Measurements from ENCODE around the gene EXO1.
A peak's percentile ranks its signal among the peaks of the same experiment; 100 is the strongest.
"Not testable (repeated sequence)": the region's sequence is repeated elsewhere in the genome, so short reads cannot be mapped to it uniquely, and the experiment has no call there.

Gene EXO1

DNA sequence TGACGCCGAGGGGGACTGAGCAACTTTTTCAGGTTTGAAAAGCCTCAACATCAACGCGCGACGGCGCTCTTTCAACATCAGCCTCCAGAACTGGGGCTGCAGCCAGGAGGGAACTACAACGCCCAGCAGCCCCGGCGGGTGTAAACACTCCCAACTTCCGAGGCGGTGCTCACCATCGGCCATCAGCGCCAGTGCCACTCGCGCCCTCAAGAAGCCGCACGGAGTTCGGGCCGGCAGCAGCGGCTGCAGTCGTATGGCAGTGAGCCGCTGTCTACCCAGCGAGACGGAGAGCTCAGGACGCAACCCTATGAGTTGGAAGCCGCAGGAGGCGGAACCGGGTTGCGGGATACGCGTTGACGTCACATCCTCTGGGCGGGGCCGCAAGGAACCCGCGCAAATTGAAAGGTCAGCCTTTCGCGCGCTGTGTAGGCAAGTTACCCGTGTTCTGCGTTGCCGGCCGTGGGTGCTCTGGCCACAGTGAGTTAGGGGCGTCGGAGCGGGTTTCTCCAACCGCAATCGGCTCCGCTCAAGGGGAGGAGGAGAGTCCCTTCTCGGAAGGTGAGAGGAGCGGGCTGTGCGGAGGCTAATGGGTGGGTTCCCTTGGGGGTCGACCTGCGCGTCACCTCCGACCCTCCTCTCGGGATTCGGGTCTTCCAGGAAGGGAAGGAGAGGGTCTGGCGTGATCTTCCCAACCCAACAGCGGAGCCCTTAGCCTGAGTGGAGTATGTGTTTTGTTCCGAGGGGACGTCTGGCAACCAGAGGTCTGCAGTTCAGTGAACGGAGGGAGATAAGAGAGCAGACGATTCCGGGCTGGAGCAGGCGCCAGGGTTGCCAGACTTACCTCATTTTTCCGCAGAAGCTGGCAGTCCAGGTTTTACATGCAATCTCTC, at the start of gene EXO1:
Gene EXO1, plus strand, starts transcription at position 409 of the 890 bp plus-strand sequence. CDS start 2,222 bp downstream, outside the sequence.
- DNase-seq, result peak; percentile 90

DNA sequence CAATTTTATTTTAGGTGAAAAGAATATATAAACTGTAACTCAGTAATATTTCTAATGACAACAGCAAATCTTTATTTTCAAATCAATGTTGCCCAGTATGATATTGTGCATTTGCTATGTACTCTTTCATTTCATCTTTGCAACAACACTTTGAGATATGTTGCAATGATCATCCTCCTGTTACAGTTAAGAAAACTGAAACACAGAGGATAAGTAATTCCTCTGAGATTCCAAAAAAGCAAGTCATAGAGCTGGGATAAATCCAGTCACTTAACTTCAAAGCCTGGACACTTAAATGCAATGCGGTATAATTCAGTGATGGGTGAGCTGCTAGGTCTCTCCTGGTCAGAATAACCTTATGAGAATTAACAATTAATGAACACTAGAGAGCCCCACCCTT, 48.6 kb upstream of the EXO1 start:
- no peak for DNase-seq

DNA sequence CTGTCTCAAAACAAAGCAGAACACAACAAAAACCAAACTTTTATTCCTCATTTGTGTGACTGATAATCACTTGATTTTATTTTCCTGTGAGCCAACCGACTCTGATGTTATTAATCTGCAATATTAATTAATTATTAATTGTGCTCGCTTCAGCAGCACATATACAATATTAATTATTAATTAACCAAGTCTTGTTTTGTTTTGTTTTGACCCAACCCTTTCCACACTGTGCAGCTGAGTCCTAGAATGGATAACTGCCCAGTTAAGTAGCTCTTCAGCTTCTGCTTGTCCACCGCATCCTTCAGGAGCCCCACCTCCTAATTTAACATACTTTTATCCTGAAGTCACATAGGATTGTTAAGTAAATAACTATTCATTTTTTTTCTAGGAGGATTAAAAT, 47.4 kb upstream of the EXO1 start:
- DNase-seq, result no peak

DNA sequence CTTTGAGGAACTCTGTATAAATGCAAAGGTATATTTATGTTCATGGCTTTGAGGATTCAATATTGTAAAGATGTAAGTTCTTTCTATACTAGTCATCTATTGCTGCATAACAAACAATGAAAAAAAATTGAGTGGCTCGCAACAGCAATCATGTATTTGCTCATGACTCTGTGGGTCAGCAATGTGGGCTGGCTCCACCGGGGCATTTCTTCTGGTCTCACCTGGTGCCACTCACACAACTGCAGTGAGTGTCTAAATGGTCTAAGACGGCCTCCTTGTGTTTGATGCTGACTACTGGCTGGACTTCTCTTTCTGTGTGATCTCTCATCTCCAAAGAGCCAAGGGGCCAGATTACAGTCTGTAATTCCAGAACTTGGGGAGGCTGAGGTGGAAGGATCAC, 45.1 kb upstream of the EXO1 start:
- DNase-seq, result no peak

DNA sequence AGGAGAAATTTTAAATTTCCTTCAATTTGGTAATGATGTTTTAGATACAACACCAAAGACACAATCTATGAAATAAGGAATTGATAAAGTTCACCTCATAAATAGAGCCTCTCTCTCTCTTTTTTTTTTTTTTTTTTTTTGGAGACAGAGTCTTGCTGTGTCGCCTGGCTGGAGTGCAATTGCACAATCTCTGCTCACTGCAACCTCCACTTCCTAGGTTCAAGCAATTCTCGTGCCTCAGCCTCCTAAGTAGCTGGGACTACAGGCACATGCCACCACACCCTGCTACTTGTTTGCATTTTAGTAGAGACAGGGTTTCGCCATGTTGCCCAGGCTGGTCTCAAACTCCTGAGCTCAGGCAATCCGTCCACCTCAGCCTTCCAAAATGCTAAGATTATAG, 43.3 kb upstream of the EXO1 start:
- not testable (repeated sequence) for DNase-seq

DNA sequence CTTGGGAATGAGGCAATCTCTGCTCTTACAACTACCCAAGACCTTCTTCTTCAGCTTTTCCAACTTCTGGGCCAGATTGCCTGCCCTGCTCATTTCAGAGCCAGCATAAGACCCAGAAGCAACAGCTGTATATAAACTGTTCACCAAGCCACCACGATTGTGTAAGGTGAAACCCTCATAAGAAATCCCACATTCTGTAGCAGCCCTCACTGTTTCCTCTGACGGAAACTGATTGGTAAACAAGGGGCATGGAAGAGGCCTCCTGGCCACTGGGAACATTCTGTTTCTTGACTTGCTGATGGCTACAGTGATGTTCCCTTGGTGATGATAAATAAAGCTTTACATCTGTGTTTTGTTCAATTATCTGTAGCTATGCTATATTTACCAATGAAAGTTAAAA, 39.7 kb upstream of the EXO1 start:
- no peak for DNase-seq

DNA sequence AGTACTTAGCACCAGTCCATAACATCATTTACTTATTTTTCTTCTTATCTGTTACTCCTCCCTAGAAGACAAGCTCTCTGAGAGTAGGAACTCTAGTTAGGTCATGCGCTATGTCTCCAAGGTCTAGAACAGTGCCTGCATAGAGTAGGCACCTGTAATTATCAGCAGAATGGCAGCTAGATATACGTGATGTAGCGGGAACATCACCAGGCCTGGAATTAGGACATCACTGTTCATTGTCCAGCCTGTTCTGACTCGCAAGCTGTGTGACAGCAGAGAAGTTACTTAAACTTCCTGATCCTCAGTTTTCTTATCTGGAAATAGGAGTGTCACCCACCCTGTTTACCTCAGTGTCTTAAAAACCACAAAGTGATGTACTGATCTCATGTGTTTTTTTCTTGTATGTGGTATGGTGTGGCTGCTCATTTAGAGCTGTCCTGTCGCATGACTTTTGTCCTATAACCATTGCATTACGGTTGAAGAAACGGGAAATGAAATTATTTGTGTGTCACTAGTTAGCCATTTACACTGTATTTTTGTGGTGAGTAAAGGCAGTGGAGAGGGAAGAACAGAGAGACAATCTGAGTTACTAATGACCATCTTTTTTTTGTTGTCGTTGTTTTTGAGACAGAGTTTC, 37.1 kb upstream of the EXO1 start:
- no peak for DNase-seq

DNA sequence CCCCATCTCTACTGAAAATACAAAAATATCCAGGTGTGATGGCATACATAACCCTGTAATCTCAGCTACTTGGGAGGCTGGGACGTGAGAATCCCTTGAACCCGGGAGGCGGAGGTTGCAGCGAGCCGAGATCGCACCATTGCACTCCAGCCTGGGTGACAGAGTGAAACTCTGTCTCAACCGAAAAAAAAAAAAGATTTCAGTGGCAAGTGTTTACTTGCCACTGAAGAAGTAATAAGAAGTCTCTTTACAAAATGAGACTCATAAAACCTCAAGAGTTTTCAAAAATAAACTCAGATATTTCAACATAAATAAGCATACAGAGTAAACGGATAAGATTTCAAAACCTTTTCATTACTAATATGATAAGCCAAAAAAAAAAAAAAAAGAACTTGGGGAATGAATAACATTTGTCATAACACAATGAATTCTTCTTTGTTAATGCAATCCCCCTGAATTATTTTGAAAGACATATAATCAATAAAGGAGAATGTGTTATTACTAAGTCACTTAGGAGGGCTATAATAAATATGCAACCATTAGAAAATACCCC, 34.2 kb upstream of the EXO1 start:
- no peak for DNase-seq

DNA sequence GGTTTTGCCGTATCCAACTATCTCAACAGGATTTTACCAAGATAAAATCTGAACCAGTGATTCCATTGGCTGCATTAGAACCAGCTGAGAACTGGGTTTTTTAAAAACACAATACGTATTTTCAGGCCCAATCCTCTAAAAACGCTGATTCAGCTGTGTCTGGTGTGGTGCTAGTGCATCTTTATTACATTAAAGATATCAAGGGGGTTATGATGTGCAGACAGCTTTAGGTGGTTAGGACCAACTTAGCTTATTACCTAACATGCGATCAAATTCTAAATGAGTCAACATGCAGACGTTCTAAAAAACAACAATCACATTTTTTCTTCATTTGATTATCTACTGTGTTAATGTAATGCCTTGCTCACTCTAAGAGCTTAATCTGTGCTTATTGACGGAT, 32.0 kb upstream of the EXO1 start:
- no peak for DNase-seq

DNA sequence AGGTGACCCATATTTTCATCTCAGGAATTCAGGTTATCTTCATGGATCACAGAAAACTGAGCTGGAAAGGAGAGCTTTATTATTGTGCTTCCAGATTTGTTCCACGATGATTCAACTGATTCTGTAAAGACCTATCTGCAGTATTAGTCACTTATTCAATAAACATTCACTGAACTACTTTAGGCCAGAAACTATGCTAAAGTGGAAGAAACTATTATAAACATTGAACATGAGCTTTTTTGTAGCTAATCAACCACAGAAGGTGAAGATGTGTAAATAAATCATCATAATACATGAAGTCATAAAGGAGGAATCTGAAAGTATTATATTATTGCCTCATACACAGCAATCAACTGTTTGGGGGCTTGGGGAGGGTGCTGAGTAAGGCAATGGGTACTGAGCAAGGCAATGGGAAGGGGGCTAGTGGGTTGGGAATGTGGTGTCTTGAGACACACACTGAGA, 30.6 kb upstream of the EXO1 start:
- DNase-seq, result no peak

DNA sequence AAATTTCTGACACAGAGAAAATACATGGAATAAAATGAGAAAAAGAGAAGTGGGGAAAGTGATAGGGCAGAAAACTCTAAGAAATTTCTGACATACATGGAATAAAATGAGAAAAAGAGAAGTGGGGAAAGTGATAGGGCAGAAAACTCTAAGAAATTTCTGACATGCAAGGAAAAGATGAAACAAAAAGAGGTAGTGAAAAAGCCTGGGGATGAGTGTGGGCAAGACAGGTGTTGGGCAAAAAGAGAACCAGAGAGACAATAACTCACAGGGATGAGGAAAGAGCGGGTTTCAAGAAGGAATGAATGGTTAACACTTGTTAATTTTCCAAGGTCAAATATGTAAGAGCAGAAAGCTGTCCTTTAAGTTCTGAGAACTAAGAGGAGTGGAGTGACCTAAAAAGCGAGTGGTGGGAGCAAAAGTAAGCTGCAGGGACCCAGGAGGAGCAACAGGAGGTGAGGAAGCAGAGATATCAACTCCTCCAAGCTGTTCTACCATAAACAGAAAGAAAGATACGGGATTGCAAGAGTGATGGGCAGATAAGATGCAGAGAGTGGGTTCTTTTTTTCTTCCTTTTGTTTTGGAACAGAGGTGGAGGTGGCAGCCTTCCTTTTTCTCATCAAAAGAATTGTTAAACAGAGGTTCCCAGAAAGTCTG, 29.9 kb upstream of the EXO1 start:
- DNase-seq, result no peak

DNA sequence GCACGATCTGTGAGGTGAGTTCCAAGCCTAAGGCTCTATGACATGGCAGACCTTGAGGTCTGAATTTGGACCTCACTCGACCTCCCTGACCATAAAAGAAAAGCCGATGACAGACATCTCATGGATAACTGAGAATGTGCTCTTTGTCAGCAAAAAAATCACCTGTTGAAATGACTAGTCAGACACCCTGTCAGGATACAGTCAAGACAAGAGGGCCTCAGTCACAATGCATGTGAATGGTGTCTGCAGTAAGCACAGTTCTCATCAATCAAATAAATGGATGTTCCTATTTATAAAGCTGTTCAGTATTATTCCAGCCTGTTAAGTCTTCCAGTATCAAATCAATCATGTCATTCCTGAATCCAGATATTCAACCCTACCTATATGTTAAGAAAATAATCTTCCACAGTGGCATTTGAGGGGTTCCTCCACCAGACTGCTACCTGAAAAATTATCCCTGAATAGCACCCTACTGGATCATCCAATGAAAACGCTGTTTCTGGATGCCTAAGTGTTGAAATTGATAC, 28.6 kb upstream of the EXO1 start:
- no peak for DNase-seq

DNA sequence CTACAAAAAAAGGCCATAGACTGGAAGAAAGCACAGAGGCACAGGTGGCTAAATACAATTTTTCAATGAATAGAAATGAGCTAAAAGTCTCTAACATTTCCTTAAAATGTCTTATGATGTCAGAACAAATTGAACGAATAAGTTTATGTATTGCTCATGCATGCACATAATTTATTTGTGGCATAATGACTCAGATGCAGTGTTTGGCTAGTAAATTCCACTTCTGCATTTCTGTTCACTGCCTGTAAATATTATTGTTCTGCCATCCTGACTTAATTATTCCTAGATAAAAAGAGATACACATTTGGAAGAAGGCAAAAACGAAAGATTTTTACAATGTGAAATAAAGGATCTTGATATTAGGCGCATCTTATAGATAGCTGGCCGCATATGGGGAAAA, 26.6 kb upstream of the EXO1 start:
- DNase-seq, result no peak

DNA sequence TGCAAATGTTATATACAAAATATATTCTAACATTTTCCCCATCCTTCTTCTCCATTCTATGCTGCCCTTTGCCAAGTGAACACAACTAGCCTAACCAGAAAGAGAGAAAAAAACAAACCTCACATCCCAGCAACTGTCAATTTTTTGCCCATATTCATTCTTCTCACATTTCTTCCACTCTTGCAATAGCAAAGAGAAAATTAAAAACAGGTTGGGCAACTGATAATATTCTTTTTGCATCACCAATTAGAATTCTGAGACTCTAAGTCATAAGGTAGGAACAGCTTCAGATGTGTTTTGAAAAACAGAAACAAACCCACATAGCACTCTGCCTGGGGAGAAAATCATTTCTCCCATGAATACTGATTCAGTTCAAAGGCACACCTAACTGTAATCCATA, 25.2 kb upstream of the EXO1 start:
- no peak for DNase-seq

DNA sequence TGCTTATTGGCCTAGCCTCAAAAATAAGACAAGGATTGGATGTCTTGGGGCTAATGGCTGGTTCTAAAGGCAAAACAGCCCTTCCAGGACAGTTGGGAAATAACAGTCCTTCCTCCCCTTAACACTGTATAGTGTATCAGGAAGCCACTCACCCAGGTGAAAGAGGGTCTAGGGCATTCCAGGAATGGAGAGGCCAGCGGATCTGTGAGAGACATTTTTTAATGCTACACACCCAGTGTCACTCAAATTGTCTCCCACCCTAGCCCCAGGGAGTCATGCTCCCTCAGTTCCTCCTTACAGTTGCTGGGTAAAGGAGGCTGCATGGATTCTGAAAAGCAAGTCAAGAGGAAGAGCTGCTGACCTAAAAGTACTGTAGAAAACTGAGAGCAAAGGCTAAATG, 24.1 kb upstream of the EXO1 start:
- no peak for DNase-seq

DNA sequence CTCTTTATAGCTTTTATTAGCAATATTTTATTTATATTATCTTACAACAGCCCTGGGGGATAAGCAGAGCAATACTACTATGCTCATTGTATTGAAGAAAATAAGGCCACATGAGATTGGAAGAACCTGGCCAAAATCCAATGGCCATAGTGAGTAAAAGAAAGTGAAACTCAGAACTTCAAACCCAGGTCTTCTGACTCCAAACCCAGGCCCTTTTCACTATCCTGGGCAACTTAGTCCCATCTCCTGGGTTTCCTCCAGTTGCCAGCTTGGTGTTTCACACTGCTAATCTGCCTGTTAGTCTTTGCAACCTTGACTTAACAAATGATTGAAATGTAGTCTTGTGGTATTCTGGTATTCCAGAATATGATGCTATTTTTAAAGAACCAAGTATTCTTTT, 22.4 kb upstream of the EXO1 start:
- no peak for DNase-seq

DNA sequence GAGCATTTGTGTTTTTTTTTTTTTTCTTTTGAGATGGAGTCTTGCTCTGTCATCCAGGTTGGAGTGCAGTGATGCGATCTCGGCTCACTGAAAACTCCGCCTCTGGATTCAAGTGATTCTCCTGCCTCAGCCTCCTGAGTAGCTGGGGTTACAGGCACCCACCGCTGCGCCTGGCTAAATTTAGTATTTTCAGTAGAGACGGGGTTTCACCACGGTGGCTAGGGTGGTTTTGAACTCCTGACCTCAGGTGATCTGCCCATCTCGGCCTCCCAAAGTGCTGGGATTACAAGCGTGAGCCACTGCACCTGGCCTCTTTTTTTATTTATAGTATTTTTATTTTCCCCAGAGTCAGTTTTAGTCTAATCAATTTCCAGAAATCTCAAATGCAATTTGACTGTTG, 21.4 kb upstream of the EXO1 start:
- not testable (repeated sequence) for DNase-seq

DNA sequence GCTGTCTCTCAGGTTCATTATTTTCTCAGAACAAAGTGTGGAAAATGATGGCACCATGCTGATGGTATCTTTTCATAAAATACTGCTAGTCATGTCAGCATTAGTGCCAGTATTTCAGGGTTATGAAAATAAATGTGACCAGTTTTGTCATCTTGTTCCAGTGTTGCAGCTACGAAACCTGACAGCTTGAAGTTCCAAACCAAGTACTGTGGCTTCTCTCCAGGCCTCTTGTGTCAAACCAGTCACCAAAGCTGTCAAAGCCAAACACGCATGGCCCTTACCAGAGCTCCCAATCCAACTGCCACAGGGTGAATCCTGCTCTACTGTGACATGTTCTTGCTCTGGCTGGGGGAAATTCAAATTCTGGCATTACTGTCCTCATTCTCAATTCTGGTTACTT, 20.7 kb upstream of the EXO1 start:
- no peak for DNase-seq

DNA sequence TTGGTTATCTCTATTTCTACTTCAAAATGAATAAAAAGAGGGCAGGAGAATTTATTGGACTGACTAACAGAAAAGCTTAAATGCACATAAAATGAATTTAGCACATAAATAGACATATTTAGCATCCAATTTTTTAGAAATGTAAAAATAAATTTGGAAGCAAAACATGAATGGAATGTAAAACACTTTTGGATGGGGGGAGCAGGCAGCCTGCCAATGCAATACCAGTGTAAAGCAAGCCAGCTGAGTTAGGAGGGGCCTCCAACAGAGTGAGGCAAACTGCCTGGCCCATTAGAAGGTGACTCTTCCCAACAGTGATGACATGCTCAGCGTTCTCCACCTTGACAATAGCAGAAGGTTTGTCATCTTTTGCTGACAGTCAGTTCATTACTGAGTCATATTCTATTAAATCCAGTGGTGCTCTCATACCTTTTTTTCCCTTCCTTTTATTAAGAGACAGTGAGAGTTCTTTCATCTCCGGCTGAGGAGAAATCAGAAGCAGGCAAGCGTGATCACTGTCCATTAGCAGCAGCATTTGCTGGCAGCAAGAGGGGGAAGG, 19.5 kb upstream of the EXO1 start:
- no peak for DNase-seq

DNA sequence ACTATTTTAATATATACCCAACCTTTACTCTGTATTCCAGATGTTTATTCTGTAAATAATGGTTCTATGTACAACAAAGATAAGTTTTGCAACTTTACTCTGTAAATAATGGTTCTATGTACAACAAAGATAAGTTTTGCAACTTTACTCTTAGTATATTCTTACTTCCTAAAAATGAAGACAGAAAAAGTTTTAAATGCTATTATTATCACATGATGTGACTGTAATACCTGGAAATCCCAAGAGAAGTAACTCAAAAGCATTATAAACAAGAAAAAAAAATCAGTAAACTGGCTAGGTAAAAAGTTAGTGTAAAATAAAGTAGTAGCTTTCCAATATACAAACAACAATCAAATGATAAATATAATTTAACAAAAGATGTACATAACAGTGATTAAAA, 18.5 kb upstream of the EXO1 start:
- no peak for DNase-seq

DNA sequence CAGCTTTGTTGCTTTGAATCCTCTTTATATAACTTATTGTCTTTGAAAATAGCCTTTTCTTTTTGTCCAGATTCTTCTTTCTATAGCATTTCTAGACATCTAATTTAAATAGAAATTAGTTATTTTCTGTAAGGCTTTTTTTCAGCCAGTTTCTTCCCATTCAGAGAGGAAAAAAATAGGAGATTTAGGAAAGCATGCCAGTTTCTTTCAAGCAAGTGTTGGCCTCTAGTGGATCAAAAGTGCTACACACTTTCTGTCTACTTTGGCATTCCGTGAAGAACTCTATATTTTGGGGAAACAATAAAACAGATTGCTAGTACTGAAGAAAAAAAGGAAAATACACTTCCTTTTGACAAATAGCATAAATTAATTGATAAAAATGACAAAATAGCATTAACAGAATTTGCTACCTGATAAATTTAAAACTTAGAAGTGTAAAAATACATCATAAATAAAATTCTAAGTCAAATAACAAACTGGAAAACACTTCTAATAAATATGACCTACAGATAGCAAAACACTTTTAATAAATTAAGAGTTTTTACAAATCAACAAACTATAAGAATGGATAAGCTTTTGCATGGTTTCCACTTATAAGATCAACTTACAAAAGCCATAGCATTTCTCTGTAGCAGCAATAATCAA, 13.1 kb upstream of the EXO1 start:
- no peak for DNase-seq

DNA sequence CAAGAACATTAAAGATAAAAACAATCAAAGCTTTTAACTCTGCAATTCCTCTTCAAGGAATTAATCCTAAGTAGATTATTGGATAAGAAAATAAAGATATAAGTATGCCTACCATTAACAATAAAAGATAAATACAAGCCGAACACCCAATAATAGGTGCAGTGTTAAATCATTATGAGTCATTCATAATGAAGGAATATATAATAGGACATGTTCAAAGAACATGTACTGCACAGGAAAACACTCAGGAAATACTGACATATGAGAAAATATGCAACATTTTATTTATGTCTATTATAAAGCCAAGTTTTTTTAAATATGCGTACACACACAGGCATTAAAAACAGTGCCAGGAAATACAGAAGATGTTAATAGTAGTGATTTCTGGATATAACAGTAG, 11.1 kb upstream of the EXO1 start:
- DNase-seq, result no peak

Measured in CD4-positive, alpha-beta T cell treated with Interleukin-6 for 4 hours (primary cell).